ENCODE results near the gene KIAA2012.

KIAA2012 gene

GRCh38 chr2:202051499-202052161 lies 21.4 kb upstream of the KIAA2012 start:
- H3F3A ChIP-seq (ENCODE audit: control insufficient read depth, insufficient read depth): no peaks in the 10 kb centered on the region
- H3K79me2 ChIP-seq (ENCODE audit: control insufficient read depth, low read length): no peaks in the 10 kb centered on the region
- TF ChIP-seq, protein P1, sequence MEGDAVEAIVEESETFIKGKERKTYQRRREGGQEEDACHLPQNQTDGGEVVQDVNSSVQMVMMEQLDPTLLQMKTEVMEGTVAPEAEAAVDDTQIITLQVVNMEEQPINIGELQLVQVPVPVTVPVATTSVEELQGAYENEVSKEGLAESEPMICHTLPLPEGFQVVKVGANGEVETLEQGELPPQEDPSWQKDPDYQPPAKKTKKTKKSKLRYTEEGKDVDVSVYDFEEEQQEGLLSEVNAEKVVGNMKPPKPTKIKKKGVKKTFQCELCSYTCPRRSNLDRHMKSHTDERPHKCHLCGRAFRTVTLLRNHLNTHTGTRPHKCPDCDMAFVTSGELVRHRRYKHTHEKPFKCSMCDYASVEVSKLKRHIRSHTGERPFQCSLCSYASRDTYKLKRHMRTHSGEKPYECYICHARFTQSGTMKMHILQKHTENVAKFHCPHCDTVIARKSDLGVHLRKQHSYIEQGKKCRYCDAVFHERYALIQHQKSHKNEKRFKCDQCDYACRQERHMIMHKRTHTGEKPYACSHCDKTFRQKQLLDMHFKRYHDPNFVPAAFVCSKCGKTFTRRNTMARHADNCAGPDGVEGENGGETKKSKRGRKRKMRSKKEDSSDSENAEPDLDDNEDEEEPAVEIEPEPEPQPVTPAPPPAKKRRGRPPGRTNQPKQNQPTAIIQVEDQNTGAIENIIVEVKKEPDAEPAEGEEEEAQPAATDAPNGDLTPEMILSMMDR (IDR thresholded peaks at IDR 0.05; ENCODE audit: low read depth, low read length, poor library complexity, severe bottlenecking): no peak
- no peak for TF ChIP-seq EZH2phosphoT487 (IDR thresholded peaks at IDR 0.05; ENCODE audit: borderline replicate concordance, low read length)
- no peaks in the 10 kb centered on the region for H3K9me2 ChIP-seq (replicated peaks; ENCODE audit: control insufficient read depth, low read length)
- no peaks in the 10 kb centered on the region for H3K4me1 ChIP-seq (ENCODE audit: control insufficient read depth, low read length)
- H4K20me1 ChIP-seq (ENCODE audit: control insufficient read depth, insufficient read depth, low read depth, low read length): no peaks in the 10 kb centered on the region
- H3K4me2 ChIP-seq (ENCODE audit: low read length): no peak overlapping the region
- H3K4me3 ChIP-seq (ENCODE audit: low read length): no peak overlapping the region
- no peaks in the 10 kb centered on the region for H3K36me3 ChIP-seq (ENCODE audit: control insufficient read depth, low read length)
- H3K27ac ChIP-seq (ENCODE audit: low read depth, low read length): no peak overlapping the region
- H3K9me3 ChIP-seq (ENCODE audit: control insufficient read depth, insufficient read depth, low read length): no peaks in the 10 kb centered on the region
- H3K27me3 ChIP-seq (ENCODE audit: control insufficient read depth, low read length): peaks cover 14% of the 10 kb centered on the region

DNA sequence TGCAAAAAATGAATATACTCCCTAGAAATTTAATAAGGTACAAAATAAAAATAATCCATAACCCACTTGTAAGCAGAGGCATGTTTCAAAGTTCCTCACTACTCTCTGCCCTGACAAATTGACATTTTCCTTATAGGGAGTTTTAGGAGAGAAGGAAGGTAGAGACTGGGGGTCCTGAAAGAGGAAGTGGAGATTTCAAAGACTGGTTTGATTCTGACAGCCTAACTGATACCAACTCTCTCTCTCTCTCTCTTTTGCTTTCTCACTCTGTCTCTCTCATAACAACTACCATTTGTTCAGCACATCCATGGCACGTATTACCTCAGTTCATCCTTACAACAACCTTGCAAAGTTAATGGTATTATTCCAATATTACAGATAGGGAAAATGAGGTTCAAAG lies 20.8 kb upstream of the KIAA2012 start:
- Histone ChIP-seq H3K27me3 (ENCODE audit: control insufficient read depth, low read length) (peaks cover 14% of the 10 kb centered on the region), H3K27ac (ENCODE audit: low read depth, low read length) (no peak overlapping the region), H3F3A (ENCODE audit: control insufficient read depth, insufficient read depth) (no peaks in the 10 kb centered on the region), H3K9me3 (ENCODE audit: control insufficient read depth, insufficient read depth, low read length) (no peaks in the 10 kb centered on the region), H3K4me3 (ENCODE audit: low read length) (no peak overlapping the region), H3K36me3 (ENCODE audit: control insufficient read depth, low read length) (no peaks in the 10 kb centered on the region), H3K4me2 (ENCODE audit: low read length) (no peak overlapping the region), H3K4me1 (ENCODE audit: control insufficient read depth, low read length) (no peaks in the 10 kb centered on the region), H3K79me2 (ENCODE audit: control insufficient read depth, low read length) (no peaks in the 10 kb centered on the region), H4K20me1 (ENCODE audit: control insufficient read depth, insufficient read depth, low read depth, low read length) (no peaks in the 10 kb centered on the region), H3K9me2 (replicated peaks; ENCODE audit: control insufficient read depth, low read length) (no peaks in the 10 kb centered on the region)
- TF ChIP-seq EZH2phosphoT487 (IDR thresholded peaks at IDR 0.05; ENCODE audit: borderline replicate concordance, low read length): no peak
- TF ChIP-seq, protein P1 (IDR thresholded peaks at IDR 0.05; ENCODE audit: low read depth, low read length, poor library complexity, severe bottlenecking): no peak

DNA sequence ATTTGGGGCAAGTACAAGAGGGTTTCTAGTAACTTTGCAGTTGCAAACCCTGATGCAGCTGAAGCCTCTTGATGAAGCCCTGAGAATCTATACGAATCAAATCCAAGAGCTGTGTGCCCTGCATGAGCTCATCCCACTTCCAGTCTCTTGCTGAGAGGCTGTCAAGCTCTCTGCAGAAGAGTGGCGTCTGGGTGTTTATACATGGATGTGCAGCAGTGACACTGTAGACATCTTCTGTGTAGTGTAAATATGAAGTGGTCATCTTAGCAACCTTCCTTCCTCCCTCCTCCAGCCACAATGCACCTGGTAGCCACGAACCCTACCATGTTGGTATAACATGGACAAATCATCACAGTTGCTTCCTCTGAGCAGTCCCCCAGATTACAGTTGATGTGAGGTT lies 18.4 kb upstream of the KIAA2012 start:
- TF ChIP-seq, protein P1 (IDR thresholded peaks at IDR 0.05; ENCODE audit: low read depth, low read length, poor library complexity, severe bottlenecking): no peak
- TF ChIP-seq EZH2phosphoT487 (IDR thresholded peaks at IDR 0.05; ENCODE audit: borderline replicate concordance, low read length): no peak
- H3K36me3 ChIP-seq (ENCODE audit: control insufficient read depth, low read length): no peaks in the 10 kb centered on the region
- H3K4me2 ChIP-seq (ENCODE audit: low read length): no peak overlapping the region
- no peaks in the 10 kb centered on the region for H3K9me3 ChIP-seq (ENCODE audit: control insufficient read depth, insufficient read depth, low read length)
- H3K27me3 ChIP-seq (ENCODE audit: control insufficient read depth, low read length): peaks cover 14% of the 10 kb centered on the region
- no peaks in the 10 kb centered on the region for H4K20me1 ChIP-seq (ENCODE audit: control insufficient read depth, insufficient read depth, low read depth, low read length)
- no peaks in the 10 kb centered on the region for H3K4me1 ChIP-seq (ENCODE audit: control insufficient read depth, low read length)
- no peaks in the 10 kb centered on the region for H3K79me2 ChIP-seq (ENCODE audit: control insufficient read depth, low read length)
- H3F3A ChIP-seq (ENCODE audit: control insufficient read depth, insufficient read depth): no peaks in the 10 kb centered on the region
- no peaks in the 10 kb centered on the region for H3K9me2 ChIP-seq (replicated peaks; ENCODE audit: control insufficient read depth, low read length)
- no peak overlapping the region for H3K27ac ChIP-seq (ENCODE audit: low read depth, low read length)
- no peak overlapping the region for H3K4me3 ChIP-seq (ENCODE audit: low read length)
